Nephron (organoid): ENCODE data around the gene CRIP3.

Experiments used
- H3K27ac Mint-ChIP-seq, 3 experiments: 2 replicates each; pipeline ENCODE4 v1.8.0; 2020; ENCODE audit warnings: mixed read lengths in 3 of 3, mild to moderate bottlenecking in 2 of 3, moderate library complexity in 1 of 3
- H3K27me3 Mint-ChIP-seq: 2 replicates; pipeline ENCODE4 v1.8.0; 2021; ENCODE audit warnings: low read depth, mild to moderate bottlenecking, moderate library complexity, mixed read lengths
- H3K36me3 Mint-ChIP-seq: 2 replicates; pipeline ENCODE4 v1.8.0; 2020; ENCODE audit warnings: low read depth, mixed read lengths
- H3K4me1 Mint-ChIP-seq: 2 replicates; pipeline ENCODE4 v1.8.0; 2020; ENCODE audit warnings: mixed read lengths
- H3K4me3 Mint-ChIP-seq, 3 experiments: 2 replicates each; pipeline ENCODE4 v1.8.0; 2020; ENCODE audit warnings: mild to moderate bottlenecking in 3 of 3, mixed read lengths in 3 of 3, moderate library complexity in 2 of 3
- H3K9me3 Mint-ChIP-seq: 2 replicates; pipeline ENCODE4 v1.8.0; 2020; ENCODE audit warnings: mixed read lengths
- TF ChIP-seq, protein P1 (sequence below), 3 experiments: fragments of 200-600 bp; sonication (generic); IDR thresholded peaks; one replicate each; pipeline ENCODE4 v1.5.0; 2021; ENCODE audit warnings: antibody characterized with exemption in 3 of 3; ENCODE audit not compliant: unreplicated experiment in 3 of 3

Gene CRIP3

DNA sequence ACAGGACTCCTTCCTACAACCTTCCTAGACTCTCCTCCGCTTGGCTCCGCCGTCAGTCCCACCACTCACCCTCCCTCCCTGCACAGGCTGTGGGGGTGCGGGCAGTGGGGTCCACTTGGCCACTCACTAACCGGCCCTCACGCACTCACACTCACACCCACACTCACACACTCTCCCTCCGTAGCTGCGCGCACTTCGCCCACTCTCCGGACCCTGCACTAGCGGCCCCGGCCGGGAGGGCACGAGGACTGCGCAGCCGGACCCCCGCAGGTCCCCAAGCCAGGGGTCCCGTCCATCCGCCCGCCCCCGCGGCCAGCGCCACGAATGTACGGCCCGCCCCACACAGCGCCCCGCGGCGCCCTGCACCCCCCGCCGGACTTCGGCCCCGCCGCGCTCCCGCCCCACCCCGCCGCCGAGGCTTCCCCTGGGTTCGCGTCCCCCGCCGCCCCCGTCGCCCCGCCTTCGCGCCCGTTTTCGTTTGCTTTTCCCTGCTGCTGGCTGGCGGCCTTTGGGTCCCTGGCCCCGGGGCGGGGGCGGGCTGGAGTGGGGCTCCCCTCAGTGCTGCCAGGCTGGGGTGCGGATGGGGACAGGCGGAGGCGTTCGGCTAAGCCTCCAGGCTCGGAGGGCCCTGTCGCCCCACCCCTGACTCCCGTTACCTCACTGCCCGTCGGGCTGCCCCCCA, 33.6 kb downstream of the CRIP3 start:
- TF ChIP-seq, protein P1, sequence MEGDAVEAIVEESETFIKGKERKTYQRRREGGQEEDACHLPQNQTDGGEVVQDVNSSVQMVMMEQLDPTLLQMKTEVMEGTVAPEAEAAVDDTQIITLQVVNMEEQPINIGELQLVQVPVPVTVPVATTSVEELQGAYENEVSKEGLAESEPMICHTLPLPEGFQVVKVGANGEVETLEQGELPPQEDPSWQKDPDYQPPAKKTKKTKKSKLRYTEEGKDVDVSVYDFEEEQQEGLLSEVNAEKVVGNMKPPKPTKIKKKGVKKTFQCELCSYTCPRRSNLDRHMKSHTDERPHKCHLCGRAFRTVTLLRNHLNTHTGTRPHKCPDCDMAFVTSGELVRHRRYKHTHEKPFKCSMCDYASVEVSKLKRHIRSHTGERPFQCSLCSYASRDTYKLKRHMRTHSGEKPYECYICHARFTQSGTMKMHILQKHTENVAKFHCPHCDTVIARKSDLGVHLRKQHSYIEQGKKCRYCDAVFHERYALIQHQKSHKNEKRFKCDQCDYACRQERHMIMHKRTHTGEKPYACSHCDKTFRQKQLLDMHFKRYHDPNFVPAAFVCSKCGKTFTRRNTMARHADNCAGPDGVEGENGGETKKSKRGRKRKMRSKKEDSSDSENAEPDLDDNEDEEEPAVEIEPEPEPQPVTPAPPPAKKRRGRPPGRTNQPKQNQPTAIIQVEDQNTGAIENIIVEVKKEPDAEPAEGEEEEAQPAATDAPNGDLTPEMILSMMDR (IDR thresholded peaks at IDR 0.05; ENCODE audit: unreplicated experiment in 3 of 3), result no peak
- H3K4me3 Mint-ChIP-seq, result peak overlapping the region; percentile 74 to 79 (median 77)
- H3K27ac Mint-ChIP-seq, result peak overlapping the region in 2 of 3 experiments; percentile 70 to 72
- H3K27me3 Mint-ChIP-seq, result peaks cover 65% of the 10 kb centered on the region
- peaks cover 34% of the 10 kb centered on the region for H3K4me1 Mint-ChIP-seq
- no peaks in the 10 kb centered on the region for H3K36me3 Mint-ChIP-seq
- H3K9me3 Mint-ChIP-seq, result no peaks in the 10 kb centered on the region

DNA sequence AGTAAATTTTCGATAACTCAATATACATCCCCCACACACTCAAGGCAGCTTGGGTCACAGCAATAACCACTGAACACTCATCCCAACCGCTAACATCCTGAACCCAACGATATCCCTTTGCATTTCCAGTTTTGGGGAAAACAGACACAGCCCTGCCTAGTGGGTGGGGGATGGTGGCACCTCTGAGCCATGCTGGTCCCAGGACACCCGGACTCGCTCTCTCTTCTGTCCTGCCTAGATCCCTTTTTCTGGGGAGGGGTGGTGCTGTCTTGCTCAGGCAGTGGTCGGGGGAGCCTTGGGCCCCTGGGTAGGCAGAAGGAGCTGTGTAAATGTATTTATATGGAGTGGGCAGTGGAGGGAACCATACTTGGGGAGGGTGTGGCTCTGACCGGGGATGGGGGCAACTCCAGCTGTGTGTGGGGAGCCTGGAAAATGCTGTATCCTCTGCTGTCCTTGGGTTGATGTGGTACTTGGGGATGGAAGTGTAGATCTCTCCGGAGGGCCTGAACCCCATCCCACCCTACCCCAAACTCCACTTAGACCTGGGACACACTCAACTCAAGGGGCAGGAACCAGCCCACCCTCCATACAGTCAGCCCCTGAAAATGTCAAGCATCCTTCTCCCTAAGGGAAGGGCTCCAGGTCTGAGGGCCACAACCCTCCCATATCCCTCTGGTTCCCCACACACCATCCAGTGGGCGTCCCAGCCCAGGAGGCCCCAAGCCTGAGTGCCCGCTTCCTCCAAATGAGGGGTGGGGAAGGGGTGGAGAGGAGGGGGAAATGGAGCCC, 34.3 kb downstream of the CRIP3 start:
- Mint-ChIP-seq H3K27me3 (peaks cover 67% of the 10 kb centered on the region), H3K36me3 (no peaks in the 10 kb centered on the region), H3K4me1 (peaks cover 36% of the 10 kb centered on the region), H3K27ac (peak overlapping the region in 2 of 3 experiments; percentile 70 to 72), H3K4me3 (peak overlapping the region; percentile 71 to 79 (median 77)), H3K9me3 (no peaks in the 10 kb centered on the region)
- TF ChIP-seq, protein P1 (IDR thresholded peaks at IDR 0.05; ENCODE audit: unreplicated experiment in 3 of 3), result no peak

DNA sequence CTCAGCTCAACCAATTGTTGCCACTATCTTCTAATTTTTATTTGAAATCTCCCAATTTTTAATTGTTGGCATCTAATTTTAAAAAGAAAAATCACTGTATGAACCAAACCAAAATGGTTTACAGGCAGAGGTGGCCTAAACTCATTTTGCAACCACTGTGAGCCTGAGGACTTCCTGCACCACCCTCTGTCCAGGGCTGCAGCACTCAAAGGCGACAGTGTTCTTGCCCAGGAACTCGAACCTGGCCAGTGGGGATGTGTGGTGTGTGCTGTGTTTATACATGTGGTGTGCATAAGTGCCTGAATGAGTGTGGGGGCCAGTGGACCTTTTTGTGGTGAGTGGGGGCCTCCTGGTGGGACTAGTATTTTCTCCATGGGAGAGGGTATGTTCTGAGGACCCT, 34.9 kb downstream of the CRIP3 start:
- Mint-ChIP-seq H3K4me3 (peak overlapping the region; percentile 38 to 51 (median 46)), H3K27ac (peak overlapping the region in 1 of 3 experiments; percentile 47), H3K9me3 (no peaks in the 10 kb centered on the region), H3K27me3 (peaks cover 68% of the 10 kb centered on the region), H3K36me3 (no peaks in the 10 kb centered on the region), H3K4me1 (peaks cover 41% of the 10 kb centered on the region)
- TF ChIP-seq, protein P1 (IDR thresholded peaks at IDR 0.05; ENCODE audit: unreplicated experiment in 3 of 3), result no peak

DNA sequence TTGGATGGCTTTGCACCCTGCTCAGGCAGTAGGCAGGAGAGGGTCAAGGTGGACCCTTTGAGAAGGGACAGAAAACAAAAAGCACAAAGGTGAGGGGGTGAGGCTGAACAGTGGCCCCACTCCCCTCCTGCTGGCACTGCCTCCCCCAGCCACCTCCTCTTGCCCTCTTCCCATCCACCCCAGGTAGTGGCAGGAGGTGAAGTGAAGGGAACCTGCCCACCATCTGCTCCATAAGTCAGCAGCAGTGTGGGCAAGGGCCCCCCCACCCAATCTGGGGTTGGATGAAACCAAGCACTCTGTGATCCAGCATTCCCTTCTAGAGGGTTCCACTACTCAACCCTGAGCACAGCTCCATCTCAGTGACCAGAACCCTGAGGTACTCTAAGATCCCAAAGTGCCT, 36.7 kb downstream of the CRIP3 start:
- Mint-ChIP-seq H3K36me3 (no peaks in the 10 kb centered on the region), H3K27me3 (peaks cover 66% of the 10 kb centered on the region), H3K4me3 (no peak overlapping the region), H3K9me3 (no peaks in the 10 kb centered on the region), H3K27ac (no peak overlapping the region), H3K4me1 (peaks cover 46% of the 10 kb centered on the region)
- TF ChIP-seq, protein P1 (IDR thresholded peaks at IDR 0.05; ENCODE audit: unreplicated experiment in 3 of 3), result no peak

DNA sequence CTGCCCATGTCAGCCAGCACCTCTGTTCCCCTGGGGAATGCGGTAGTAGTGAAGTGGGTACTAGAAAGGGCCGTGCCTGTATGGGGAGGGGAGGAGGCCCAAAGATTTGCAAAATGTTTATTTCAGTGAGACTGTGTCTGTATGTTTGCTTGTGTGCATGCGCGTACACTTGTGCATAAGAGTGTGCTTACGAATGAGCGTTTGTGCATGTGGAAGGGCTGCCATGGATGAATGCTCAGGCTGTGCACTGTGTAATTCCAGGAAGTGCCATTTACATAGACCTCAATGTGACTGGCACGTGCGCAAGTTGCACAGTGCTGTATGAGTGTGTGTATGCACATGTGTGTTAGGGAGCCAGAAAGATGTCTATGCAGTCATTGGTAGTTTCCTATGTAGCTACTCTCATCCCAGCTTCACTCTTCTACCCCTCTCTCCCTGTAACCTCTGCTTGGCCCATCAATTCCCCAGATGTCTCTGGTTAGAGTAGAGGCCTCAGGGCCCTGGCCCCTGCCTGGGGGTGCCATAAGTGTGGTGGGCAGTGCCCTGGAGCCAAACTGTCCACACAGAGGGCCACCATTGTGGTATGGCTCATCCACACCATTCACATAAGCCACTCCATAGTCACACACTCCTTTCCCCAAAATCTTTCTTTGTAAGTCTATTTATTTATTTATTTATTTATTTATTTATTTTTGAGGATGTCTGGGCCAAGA, 37.4 kb downstream of the CRIP3 start:
- Mint-ChIP-seq H3K27me3 (peaks cover 60% of the 10 kb centered on the region), H3K4me3 (peak overlapping the region in 1 of 3 experiments; percentile 51)

More for the DNA sequence above, 37.4 kb downstream of the CRIP3 start:
- TF ChIP-seq, protein P1 (IDR thresholded peaks at IDR 0.05; ENCODE audit: unreplicated experiment in 3 of 3), result no peak
- Mint-ChIP-seq H3K36me3 (no peaks in the 10 kb centered on the region), H3K4me1 (peaks cover 48% of the 10 kb centered on the region), H3K9me3 (no peaks in the 10 kb centered on the region), H3K27ac (peak overlapping the region in 2 of 3 experiments; percentile 35 to 88)
